GM04504 (cell line): Measurements from ENCODE around the gene RHBDD3.
A peak's percentile ranks its signal among the peaks of the same experiment; 100 is the strongest.

Source experiments
- DNase-seq: peaks from one replicate; pipeline ENCODE4 v3.0.0-alpha.2; 2012; ENCODE audit warnings: low read depth

The RHBDD3 gene

GRCh38 chr22:29306175-29306834, 38.5 kb upstream of the RHBDD3 start, which contains the start of gene GAS2L1:
GAS2L1 (plus strand) TSS chr22:29306650; CDS start chr22:29308106, 1,456 bp downstream.
- peak; percentile 60 for DNase-seq

- DNase-seq: no peak
These were observed 38.0 kb upstream of the RHBDD3 start for GRCh38 chr22:29305836-29306174.

GRCh38 chr22:29302681-29303465, 35.1 kb upstream of the RHBDD3 start:
- no peak for DNase-seq

- no peak for DNase-seq
These were observed 34.6 kb upstream of the RHBDD3 start for GRCh38 chr22:29302402-29302680.

- no peak for DNase-seq
These were observed 34.1 kb upstream of the RHBDD3 start for GRCh38 chr22:29301716-29302401.

- DNase-seq: no peak
These were observed 33.2 kb upstream of the RHBDD3 start for GRCh38 chr22:29300807-29301601.

GRCh38 chr22:29300467-29300806, 32.7 kb upstream of the RHBDD3 start:
- no peak for DNase-seq

GRCh38 chr22:29299136-29299900, 31.5 kb upstream of the RHBDD3 start:
- DNase-seq: no peak

- DNase-seq: no peak
These were observed 30.9 kb upstream of the RHBDD3 start for GRCh38 chr22:29298641-29299040.

GRCh38 chr22:29292379-29292778, 24.6 kb upstream of the RHBDD3 start:
- no peak for DNase-seq

- DNase-seq: no peak
These were observed 23.4 kb upstream of the RHBDD3 start for GRCh38 chr22:29291215-29291614.

- no peak for DNase-seq
These were observed 22.3 kb upstream of the RHBDD3 start for GRCh38 chr22:29290061-29290460.

- no peak for DNase-seq
These were observed 21.1 kb upstream of the RHBDD3 start for GRCh38 chr22:29288837-29289236.

- no peak for DNase-seq
These were observed 16.4 kb upstream of the RHBDD3 start for GRCh38 chr22:29284196-29284595.

GRCh38 chr22:29277927-29278326, 10.1 kb upstream of the RHBDD3 start:
- DNase-seq: no peak

GRCh38 chr22:29275819-29276565, 8.2 kb upstream of the RHBDD3 start:
- DNase-seq: no peak

- no peak for DNase-seq
These were observed 7.4 kb upstream of the RHBDD3 start for GRCh38 chr22:29275167-29275566.

GRCh38 chr22:29272624-29273023, 4.8 kb upstream of the RHBDD3 start:
- no peak for DNase-seq

- DNase-seq: no peak
These were observed 2.9 kb upstream of the RHBDD3 start for GRCh38 chr22:29270475-29271271.
